ENCODE data around the gene LAMA2. TPM values are rescaled to one million over a fixed set of nuclear protein-coding genes. Genes with fewer than 3 reads are reported as not detected.

The LAMA2 gene
- total RNA-seq, 1 donor from 2014 or later = 0.47 TPM

DNA sequence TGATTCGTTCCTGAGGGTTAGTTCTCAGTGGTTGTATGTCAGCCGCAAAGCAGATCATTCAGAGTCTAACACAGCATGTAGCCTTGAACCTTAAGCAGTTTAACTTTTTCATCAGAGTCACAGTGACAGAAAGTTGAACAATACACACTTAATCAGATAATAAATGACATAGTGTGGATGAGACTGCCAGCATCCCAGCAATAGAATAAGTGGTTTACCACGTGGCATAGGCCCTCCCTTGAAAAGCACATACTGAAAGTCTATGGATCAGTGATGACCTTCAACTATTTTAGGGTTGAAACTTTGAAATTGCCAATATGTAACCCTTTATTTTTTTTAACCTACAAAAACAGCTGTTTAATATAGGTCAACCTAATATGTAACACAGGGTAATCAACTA lies 561.7 kb downstream of the LAMA2 start:
- H3K27ac Mint-ChIP-seq (ENCODE audit: unreplicated experiment) = no peak overlapping the region
- H3K4me3 Mint-ChIP-seq = no peak overlapping the region

DNA sequence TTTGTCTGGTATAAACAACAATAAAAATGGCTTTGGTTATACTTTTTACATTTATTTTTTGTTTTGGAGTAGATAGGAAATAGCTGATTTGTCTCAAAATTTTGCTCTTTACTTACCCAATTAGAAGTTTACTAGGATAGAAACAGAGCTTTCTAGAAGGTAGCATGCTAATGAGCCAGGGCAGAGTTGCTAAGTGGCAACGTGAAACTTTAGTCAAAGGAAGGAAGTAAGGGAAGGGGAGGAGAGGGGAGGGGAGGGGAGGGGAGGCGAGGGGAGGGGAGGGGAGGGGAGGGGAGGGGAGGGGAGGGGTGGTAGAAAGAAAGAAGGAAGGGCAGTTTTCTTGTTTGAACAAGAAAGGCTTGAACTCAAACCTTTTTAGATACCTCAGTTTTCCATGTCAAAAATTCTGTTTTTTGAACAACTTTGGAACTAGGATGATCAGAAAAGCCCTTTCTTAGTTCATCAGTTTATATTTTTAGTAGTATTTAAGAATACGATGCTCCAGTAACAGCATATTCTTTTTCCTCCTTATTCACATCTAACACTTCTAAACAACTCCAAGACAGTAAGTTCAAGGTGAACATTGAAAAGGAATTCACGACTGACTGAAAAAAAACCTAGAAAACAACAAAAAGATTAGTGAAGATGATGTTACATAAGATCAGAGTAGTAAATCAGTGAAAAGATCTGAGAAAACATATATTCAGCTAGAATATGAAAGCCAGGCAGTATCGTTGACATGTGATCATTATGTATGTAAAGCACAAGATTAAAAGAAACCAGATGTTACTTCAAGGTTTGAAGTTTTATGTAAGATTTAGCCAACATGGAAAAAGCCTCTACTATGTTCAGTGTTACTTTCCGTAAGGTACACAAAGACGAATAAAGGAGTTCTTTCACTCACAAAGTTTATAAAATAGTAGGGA lies 563.6 kb downstream of the LAMA2 start:
- H3K4me1 Mint-ChIP-seq = no peaks in the 10 kb centered on the region
- no peaks in the 10 kb centered on the region for H3K27me3 Mint-ChIP-seq (ENCODE audit: low read depth)
- H3K4me3 Mint-ChIP-seq = no peak overlapping the region
- DNase-seq (ENCODE audit: low read depth, low spot score) = no peak
- TF ChIP-seq, protein P1, sequence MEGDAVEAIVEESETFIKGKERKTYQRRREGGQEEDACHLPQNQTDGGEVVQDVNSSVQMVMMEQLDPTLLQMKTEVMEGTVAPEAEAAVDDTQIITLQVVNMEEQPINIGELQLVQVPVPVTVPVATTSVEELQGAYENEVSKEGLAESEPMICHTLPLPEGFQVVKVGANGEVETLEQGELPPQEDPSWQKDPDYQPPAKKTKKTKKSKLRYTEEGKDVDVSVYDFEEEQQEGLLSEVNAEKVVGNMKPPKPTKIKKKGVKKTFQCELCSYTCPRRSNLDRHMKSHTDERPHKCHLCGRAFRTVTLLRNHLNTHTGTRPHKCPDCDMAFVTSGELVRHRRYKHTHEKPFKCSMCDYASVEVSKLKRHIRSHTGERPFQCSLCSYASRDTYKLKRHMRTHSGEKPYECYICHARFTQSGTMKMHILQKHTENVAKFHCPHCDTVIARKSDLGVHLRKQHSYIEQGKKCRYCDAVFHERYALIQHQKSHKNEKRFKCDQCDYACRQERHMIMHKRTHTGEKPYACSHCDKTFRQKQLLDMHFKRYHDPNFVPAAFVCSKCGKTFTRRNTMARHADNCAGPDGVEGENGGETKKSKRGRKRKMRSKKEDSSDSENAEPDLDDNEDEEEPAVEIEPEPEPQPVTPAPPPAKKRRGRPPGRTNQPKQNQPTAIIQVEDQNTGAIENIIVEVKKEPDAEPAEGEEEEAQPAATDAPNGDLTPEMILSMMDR (conservative IDR thresholded peaks at IDR 0.05) = no peak
- no peaks in the 10 kb centered on the region for H3K36me3 Mint-ChIP-seq (ENCODE audit: low read depth)
- no peaks in the 10 kb centered on the region for H3K9me3 Mint-ChIP-seq
- H3K27ac Mint-ChIP-seq (ENCODE audit: unreplicated experiment) = no peak overlapping the region

More for the DNA sequence above, 561.7 kb downstream of the LAMA2 start:
- DNase-seq (ENCODE audit: low read depth, low spot score) = no peak
- H3K36me3 Mint-ChIP-seq (ENCODE audit: low read depth) = no peaks in the 10 kb centered on the region
- no peaks in the 10 kb centered on the region for H3K9me3 Mint-ChIP-seq
- H3K27me3 Mint-ChIP-seq (ENCODE audit: low read depth) = no peaks in the 10 kb centered on the region
- H3K4me1 Mint-ChIP-seq = peaks cover 7% of the 10 kb centered on the region
- TF ChIP-seq, protein P1 (conservative IDR thresholded peaks at IDR 0.05) = no peak

DNA sequence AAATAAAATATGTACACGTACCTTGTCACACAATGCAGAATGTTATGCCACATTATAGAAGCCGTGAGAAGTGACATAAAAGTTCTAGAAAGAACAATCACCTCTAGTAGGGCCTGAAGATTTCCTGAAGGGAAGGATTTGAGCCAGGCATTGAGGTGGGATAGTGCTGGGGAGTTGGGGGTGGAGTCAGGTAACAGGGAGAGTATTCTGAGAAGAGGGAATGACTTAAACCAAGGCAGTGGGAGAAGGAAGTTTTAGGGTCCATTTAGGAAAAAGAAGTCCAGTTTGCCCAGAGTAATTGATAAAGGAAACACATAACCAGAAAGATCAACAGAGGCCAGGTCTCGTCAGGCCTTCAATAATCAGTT lies 564.2 kb downstream of the LAMA2 start:
- no peak for DNase-seq (ENCODE audit: low read depth, low spot score)
- TF ChIP-seq, protein P1 (conservative IDR thresholded peaks at IDR 0.05) = no peak
- Mint-ChIP-seq H3K27ac (ENCODE audit: unreplicated experiment) (no peak overlapping the region), H3K36me3 (ENCODE audit: low read depth) (no peaks in the 10 kb centered on the region), H3K4me1 (no peaks in the 10 kb centered on the region), H3K27me3 (ENCODE audit: low read depth) (no peaks in the 10 kb centered on the region), H3K4me3 (no peak overlapping the region), H3K9me3 (no peaks in the 10 kb centered on the region)

DNA sequence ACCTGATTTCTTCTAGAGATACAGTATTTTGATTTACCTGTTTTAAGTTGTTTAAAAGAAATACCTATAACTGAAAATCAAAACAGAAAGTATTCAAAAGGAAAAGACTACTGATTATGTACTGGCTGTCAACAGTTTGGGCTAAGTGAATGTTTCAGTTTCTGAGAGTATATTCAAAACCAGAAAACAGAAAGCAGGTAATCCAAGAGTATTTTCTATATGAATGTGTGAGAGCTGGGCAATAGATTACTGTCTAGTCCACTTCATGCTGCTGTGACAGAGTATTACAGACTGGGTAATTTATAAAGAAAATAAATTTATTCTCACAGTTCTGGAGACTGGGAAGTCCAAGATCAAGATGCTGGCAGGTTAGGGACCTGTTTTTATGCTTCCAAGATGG lies 566.0 kb downstream of the LAMA2 start:
- no peaks in the 10 kb centered on the region for H3K4me1 Mint-ChIP-seq
- H3K27ac Mint-ChIP-seq (ENCODE audit: unreplicated experiment) = no peak overlapping the region
- no peak overlapping the region for H3K4me3 Mint-ChIP-seq
- H3K27me3 Mint-ChIP-seq (ENCODE audit: low read depth) = no peaks in the 10 kb centered on the region
- H3K9me3 Mint-ChIP-seq = no peaks in the 10 kb centered on the region
- no peaks in the 10 kb centered on the region for H3K36me3 Mint-ChIP-seq (ENCODE audit: low read depth)
- no peak for DNase-seq (ENCODE audit: low read depth, low spot score)
- TF ChIP-seq, protein P1 (conservative IDR thresholded peaks at IDR 0.05) = no peak

DNA sequence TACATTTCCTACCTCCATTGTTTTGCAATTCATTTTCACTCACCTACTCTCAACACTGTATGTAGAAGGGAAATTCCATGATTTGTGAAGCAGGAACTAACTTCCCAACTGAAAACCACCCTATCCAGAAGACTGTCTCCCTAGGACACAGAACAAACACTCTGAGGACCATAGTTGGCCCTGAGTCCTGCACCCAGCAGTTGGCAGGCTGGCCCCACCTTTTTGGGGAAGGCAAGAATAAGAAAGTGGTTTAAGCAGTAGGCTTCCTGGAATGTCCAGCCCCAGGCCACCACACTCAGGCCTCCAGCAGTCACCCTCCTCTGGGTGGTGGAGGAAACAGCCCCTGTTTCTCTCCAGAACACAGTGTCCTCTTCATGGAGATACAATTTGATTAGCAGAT lies 568.2 kb downstream of the LAMA2 start:
- no peaks in the 10 kb centered on the region for H3K27me3 Mint-ChIP-seq (ENCODE audit: low read depth)
- no peaks in the 10 kb centered on the region for H3K36me3 Mint-ChIP-seq (ENCODE audit: low read depth)
- no peak overlapping the region for H3K4me3 Mint-ChIP-seq
- DNase-seq (ENCODE audit: low read depth, low spot score) = no peak
- no peaks in the 10 kb centered on the region for H3K4me1 Mint-ChIP-seq
- no peaks in the 10 kb centered on the region for H3K9me3 Mint-ChIP-seq
- TF ChIP-seq, protein P1 (conservative IDR thresholded peaks at IDR 0.05) = no peak
- no peak overlapping the region for H3K27ac Mint-ChIP-seq (ENCODE audit: unreplicated experiment)
